Panc1 (cell line): ENCODE measurements around the gene NUP153. TPM values are rescaled to one million over a fixed set of nuclear protein-coding genes. Genes with fewer than 3 reads are reported as not detected.
"Not testable (repeated sequence)": the region's sequence is repeated elsewhere in the genome, so short reads cannot be mapped to it uniquely, and the experiment has no call there.

Experiments used
- ATAC-seq: fragments of 200-7000 bp; cut with Tn5 transposase; 2 replicates; pipeline ENCODE4 v1.9.1; 2020; ENCODE audit warnings: mild to moderate bottlenecking, moderate library complexity
- BruUV-seq: library from RNA; stranded (reverse); fragments of 400-500 nt; replicated peaks from 2 replicates; lab custom pipeline; 2021; lab: Mats Ljungman, UMichigan
- CTCF ChIA-PET: fragments of 300-600 bp; sonication (Branson Sonifier 250); formaldehyde crosslinking; loops from one replicate; lab custom pipeline; 2022; ENCODE audit warnings: antibody characterized with exemption; lab: Charles Lee
- POLR2A ChIA-PET: fragments of 300-600 bp; sonication (Branson Sonifier 250); formaldehyde crosslinking; loops from one replicate; lab custom pipeline; 2022; ENCODE audit warnings: antibody characterized with exemption; lab: Charles Lee
- DNase-seq: peaks from one replicate; pipeline ENCODE4 v3.0.0-alpha.2; 2010; ENCODE audit warnings: low read depth, low spot score
- H3K27ac ChIP-seq: 2 replicates; pipeline ENCODE4 v1.5.1; 2011; ENCODE audit warnings: mild to moderate bottlenecking, low read length, inconsistent platforms
- H3K27me3 ChIP-seq: fragments of 200-500 bp; sonication (Bioruptor generic); 2 replicates; pipeline ENCODE4 v1.6.0; 2014; ENCODE audit warnings: low read length, inconsistent platforms; ENCODE audit not compliant: control insufficient read depth, insufficient read depth
- H3K36me3 ChIP-seq: fragments of 200-500 bp; sonication (Bioruptor generic); 2 replicates; pipeline ENCODE4 v1.5.1; 2014; ENCODE audit warnings: inconsistent platforms, mild to moderate bottlenecking, low read length, moderate library complexity; ENCODE audit not compliant: control insufficient read depth, insufficient read depth
- H3K4me1 ChIP-seq: 2 replicates; pipeline ENCODE4 v1.5.1; 2011; ENCODE audit warnings: inconsistent platforms, mild to moderate bottlenecking, low read length, moderate library complexity; ENCODE audit not compliant: control insufficient read depth, insufficient read depth
- H3K4me3 ChIP-seq, 2 experiments: 2 replicates each; pipeline ENCODE4 v1.5.1; 2011 to 2012; ENCODE audit warnings: low read depth in 2 of 2, low read length in 2 of 2, mild to moderate bottlenecking in 2 of 2, inconsistent platforms in 1 of 2, moderate library complexity in 1 of 2
- H3K9me3 ChIP-seq: fragments of 200-500 bp; sonication (Bioruptor generic); 2 replicates; pipeline ENCODE4 v1.5.1; 2014; ENCODE audit warnings: low read depth, mild to moderate bottlenecking, inconsistent platforms, low read length, moderate library complexity; ENCODE audit not compliant: control insufficient read depth, insufficient read depth
- POLR2AphosphoS5 ChIP-seq: IDR thresholded peaks from 2 replicates; pipeline ENCODE4 v1.6.1; 2012; ENCODE audit warnings: mild to moderate bottlenecking, low read depth, low read length, moderate library complexity
- SIN3A ChIP-seq: IDR thresholded peaks from 2 replicates; pipeline ENCODE4 v1.6.1; 2012; ENCODE audit warnings: low read depth, mild to moderate bottlenecking, low read length, moderate library complexity, borderline replicate concordance; ENCODE audit not compliant: insufficient read depth
- TCF7L2 ChIP-seq: IDR thresholded peaks from 2 replicates; pipeline ENCODE4 v1.6.1; 2011; ENCODE audit warnings: mild to moderate bottlenecking, low read depth, low read length, inconsistent platforms
- in situ Hi-C: cut with HindIII; loops from 2 replicates; pipeline ENCODE4 v1.10.0; 2016; ENCODE audit warnings: low sequenced_read_pairs, low pct_unique_long_range_greater_than_20kb
- intact Hi-C: fragments of 100-400 bp; cut with micrococcal nuclease; formaldehyde crosslinking; loops from one replicate; pipeline ENCODE4 v1.10.0; 2022; ENCODE audit not compliant: unreplicated experiment
- total RNA-seq: library from RNA; stranded (reverse); gene quantifications from one replicate; pipeline ENCODE4 v1.2.1, GENCODE V29; 2021; ENCODE audit not compliant: unreplicated experiment
- TF ChIP-seq, protein P1 (sequence below), 2 experiments: IDR thresholded peaks; 2 replicates each; pipeline ENCODE4 v1.6.1; 2011 to 2012; ENCODE audit warnings: low read depth in 2 of 2, control low read depth in 1 of 2, low read length in 1 of 2, mild to moderate bottlenecking in 1 of 2, moderate library complexity in 1 of 2; ENCODE audit not compliant: insufficient read depth in 1 of 2
- TF ChIP-seq, protein P2 (sequence below): fragments of 450-650 bp; IDR thresholded peaks from 2 replicates; pipeline ENCODE4 v1.5.1; 2017; ENCODE audit warnings: mild to moderate bottlenecking

Gene NUP153
- total RNA-seq, 1 experiment from 2014 or later: 62.0 TPM

DNA sequence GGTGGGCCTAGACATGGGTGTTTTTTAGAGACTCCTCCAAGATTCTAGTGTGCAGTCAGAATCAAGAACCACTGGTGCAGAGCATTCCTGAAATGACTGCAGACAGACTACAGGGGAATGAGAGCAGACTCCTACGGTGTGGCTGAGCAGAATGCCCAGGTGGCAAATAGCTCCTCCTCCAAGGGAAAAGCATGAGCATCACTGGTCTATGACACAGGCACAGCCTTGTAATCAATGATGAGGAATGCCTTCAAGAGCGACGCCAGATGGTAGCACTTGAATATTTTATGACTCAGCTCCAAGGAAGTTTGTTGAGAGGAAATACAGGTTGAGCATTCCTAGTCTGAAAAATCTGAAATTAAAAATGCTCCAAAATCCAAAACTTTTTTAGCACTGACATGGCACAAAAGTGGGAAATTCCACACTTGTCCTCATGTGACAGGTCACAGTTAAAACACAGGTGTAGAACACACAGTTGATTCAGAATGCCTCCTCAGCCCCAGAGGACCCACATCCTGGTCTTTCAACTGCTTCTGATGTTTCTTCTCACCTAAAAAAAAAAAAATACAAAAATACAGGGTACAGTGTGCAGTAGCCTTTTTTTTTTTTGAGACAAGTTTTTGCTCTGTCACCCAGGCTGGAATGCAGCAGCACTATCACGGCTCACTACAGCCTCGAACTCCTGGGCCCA lies 117.2 kb downstream of the NUP153 start:
- POLR2A ChIA-PET: no interaction called here
- DNase-seq: no peak
- in situ Hi-C loops: no loop called here

DNA sequence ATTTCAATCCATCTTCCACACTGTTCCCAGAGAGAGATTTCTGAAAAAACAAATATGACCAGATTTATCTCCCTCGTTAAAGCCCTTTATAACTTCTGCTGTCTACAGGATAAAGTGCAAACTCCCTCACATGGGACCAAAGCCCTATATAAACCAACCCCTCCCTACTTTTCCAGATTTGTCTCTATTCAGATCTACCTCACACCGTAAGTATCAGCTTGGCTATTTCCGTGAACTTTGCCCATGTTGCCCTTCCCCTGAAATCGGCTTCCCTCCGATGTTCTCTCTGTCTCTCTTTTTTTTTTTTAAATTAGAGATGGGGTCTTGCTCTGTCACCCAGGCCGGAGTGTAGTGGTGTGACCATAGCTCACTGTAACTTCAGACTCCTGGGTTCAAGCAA lies 118.7 kb downstream of the NUP153 start:
- Histone ChIP-seq H3K27me3 (no peaks in the 10 kb centered on the region), H3K36me3 (no peaks in the 10 kb centered on the region), H3K4me1 (0 out of 2 replicates have a peak, but pooled peaks cover 3% of the 10 kb centered on the region), H3K9me3 (no peaks in the 10 kb centered on the region), H3K4me3 (no peak overlapping the region), H3K27ac (no peak overlapping the region)
- CTCF ChIA-PET: no interaction called here
- ATAC-seq (no peak), DNase-seq (no peak)
- BruUV-seq: no TSS peak
- TF ChIP-seq, protein P1, sequence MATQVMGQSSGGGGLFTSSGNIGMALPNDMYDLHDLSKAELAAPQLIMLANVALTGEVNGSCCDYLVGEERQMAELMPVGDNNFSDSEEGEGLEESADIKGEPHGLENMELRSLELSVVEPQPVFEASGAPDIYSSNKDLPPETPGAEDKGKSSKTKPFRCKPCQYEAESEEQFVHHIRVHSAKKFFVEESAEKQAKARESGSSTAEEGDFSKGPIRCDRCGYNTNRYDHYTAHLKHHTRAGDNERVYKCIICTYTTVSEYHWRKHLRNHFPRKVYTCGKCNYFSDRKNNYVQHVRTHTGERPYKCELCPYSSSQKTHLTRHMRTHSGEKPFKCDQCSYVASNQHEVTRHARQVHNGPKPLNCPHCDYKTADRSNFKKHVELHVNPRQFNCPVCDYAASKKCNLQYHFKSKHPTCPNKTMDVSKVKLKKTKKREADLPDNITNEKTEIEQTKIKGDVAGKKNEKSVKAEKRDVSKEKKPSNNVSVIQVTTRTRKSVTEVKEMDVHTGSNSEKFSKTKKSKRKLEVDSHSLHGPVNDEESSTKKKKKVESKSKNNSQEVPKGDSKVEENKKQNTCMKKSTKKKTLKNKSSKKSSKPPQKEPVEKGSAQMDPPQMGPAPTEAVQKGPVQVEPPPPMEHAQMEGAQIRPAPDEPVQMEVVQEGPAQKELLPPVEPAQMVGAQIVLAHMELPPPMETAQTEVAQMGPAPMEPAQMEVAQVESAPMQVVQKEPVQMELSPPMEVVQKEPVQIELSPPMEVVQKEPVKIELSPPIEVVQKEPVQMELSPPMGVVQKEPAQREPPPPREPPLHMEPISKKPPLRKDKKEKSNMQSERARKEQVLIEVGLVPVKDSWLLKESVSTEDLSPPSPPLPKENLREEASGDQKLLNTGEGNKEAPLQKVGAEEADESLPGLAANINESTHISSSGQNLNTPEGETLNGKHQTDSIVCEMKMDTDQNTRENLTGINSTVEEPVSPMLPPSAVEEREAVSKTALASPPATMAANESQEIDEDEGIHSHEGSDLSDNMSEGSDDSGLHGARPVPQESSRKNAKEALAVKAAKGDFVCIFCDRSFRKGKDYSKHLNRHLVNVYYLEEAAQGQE (IDR thresholded peaks at IDR 0.05; ENCODE audit: insufficient read depth in 1 of 2, low read depth in 2 of 2, low read length in 1 of 2): no peak
- TF ChIP-seq POLR2AphosphoS5: no peak
- TF ChIP-seq, protein P2, sequence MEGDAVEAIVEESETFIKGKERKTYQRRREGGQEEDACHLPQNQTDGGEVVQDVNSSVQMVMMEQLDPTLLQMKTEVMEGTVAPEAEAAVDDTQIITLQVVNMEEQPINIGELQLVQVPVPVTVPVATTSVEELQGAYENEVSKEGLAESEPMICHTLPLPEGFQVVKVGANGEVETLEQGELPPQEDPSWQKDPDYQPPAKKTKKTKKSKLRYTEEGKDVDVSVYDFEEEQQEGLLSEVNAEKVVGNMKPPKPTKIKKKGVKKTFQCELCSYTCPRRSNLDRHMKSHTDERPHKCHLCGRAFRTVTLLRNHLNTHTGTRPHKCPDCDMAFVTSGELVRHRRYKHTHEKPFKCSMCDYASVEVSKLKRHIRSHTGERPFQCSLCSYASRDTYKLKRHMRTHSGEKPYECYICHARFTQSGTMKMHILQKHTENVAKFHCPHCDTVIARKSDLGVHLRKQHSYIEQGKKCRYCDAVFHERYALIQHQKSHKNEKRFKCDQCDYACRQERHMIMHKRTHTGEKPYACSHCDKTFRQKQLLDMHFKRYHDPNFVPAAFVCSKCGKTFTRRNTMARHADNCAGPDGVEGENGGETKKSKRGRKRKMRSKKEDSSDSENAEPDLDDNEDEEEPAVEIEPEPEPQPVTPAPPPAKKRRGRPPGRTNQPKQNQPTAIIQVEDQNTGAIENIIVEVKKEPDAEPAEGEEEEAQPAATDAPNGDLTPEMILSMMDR: no peak
- TF ChIP-seq SIN3A: no peak
- no peak for TF ChIP-seq TCF7L2
- intact Hi-C loops (loop anchor here (10.0 kb wide), 2 partner anchors 193 to 303 kb away; partner anchors contain the start of genes CAP2 and RBM24), in situ Hi-C loops (no loop called here)
- POLR2A ChIA-PET: interaction anchor here (0.6 kb wide), 1 partner anchor 296 kb away, joined by 3 read pairs; no protein-coding TSS in a partner anchor

More for the DNA sequence above, 117.2 kb downstream of the NUP153 start:
- H3K27ac ChIP-seq: no peak overlapping the region
- intact Hi-C loops: loop anchor here (10.0 kb wide), 2 partner anchors 195 to 305 kb away; partner anchors contain the start of genes CAP2 and RBM24
- no TSS peak for BruUV-seq
- TF ChIP-seq TCF7L2: no peak
- TF ChIP-seq, protein P2: peak; percentile 16; the same call in 1 of the 2 replicates
- no peaks in the 10 kb centered on the region for H3K27me3 ChIP-seq
- no peaks in the 10 kb centered on the region for H3K9me3 ChIP-seq
- CTCF ChIA-PET: no interaction called here
- no peaks in the 10 kb centered on the region for H3K4me1 ChIP-seq
- no peaks in the 10 kb centered on the region for H3K36me3 ChIP-seq
- H3K4me3 ChIP-seq: no peak overlapping the region
- peak; percentile 67 for ATAC-seq

DNA sequence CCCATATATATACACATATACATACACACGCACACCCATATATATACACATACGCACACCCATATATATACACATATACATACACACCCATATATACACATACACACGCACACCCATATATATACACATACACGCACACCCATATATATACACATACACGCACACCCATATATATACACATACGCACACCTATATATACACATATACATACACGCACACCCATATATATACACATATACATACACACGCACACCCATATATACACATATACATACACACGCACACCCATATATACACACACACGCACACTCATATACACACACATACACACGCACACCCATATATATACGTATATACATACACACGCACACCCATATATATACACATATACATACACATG lies 120.1 kb downstream of the NUP153 start:
- H3K4me3 ChIP-seq, CTCF ChIA-PET, in situ Hi-C loops, H3K9me3 ChIP-seq, POLR2A ChIA-PET, ATAC-seq, H3K36me3 ChIP-seq, DNase-seq, H3K27me3 ChIP-seq, BruUV-seq, H3K4me1 ChIP-seq, H3K27ac ChIP-seq: not testable (repeated sequence)
- intact Hi-C loops: loop anchor here (10.0 kb wide), 2 partner anchors 192 to 302 kb away; partner anchors contain the start of genes CAP2 and RBM24
